HL-60/S4 treated with phorbol 12-myristate 13-acetate at 8.2 ng/mL for 4 days and 3 days (cell line): Measurements from ENCODE around the gene CTTN.

Experiments
- in situ Hi-C: fragments of 300-500 bp; cut with MboI; formaldehyde crosslinking; loops from 2 replicates; pipeline ENCODE4 v1.15.0; 2022; ENCODE audit warnings: low sequenced_read_pairs

CTTN gene

DNA sequence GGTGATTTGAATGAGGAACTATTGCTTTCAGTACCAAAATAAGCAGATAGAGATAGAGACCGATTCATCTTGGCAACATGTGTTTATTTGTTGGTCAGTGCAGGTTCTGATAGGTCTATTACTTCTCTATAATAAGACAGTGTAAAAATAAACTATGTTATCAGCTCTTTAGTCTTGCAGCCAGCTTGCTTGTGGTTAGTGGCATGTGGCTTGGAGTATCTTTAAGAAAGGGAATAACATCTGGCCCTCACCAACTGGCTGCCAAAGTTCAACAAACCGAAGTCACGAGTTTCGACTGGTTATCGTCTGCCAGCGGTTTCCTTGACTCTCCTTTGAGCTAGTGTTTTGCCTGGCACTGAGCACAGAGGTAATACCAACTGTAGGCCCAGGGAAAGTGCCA lies 71.8 kb downstream of the CTTN start:
- in situ Hi-C loops: no loop called here

DNA sequence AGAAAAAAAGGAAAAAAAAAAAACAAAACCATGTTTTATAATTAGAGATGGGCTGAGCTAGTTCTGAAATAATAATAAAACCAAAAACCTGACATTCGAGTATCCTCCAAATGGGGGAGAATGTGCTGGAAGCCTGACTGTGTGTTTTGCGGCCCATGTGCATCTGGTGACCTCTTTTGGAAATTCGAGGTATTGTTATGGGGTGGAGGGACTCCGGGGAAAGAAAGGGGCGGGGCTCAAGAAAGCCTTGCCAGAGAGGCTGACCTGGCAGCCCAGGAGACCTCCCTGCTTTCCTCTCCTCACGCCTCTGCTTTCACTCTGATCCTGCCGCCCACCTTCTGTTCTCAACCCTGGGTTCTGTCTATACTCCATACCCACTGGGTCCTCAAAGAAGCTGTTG lies 72.9 kb downstream of the CTTN start:
- in situ Hi-C loops: no loop called here

DNA sequence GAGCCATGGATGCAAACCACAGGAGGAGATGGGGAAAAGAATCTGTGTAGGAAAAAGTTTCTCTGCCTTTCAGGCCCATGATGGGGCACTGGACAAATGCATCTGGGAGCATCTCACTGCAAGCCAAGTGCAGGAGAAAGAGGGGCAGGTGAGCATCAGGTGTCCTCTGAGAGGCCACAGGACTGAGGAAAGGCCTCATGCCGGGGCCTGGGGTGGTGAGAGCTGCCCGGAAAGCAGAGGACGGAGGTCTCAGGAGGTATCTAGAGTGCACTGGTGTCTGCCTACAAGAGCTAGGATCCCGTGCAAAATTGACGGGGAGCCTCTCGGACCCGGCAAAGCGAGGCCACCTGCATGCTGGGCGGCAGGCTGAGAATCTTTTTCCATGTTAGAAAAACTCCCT lies 73.9 kb downstream of the CTTN start:
- in situ Hi-C loops: no loop called here

DNA sequence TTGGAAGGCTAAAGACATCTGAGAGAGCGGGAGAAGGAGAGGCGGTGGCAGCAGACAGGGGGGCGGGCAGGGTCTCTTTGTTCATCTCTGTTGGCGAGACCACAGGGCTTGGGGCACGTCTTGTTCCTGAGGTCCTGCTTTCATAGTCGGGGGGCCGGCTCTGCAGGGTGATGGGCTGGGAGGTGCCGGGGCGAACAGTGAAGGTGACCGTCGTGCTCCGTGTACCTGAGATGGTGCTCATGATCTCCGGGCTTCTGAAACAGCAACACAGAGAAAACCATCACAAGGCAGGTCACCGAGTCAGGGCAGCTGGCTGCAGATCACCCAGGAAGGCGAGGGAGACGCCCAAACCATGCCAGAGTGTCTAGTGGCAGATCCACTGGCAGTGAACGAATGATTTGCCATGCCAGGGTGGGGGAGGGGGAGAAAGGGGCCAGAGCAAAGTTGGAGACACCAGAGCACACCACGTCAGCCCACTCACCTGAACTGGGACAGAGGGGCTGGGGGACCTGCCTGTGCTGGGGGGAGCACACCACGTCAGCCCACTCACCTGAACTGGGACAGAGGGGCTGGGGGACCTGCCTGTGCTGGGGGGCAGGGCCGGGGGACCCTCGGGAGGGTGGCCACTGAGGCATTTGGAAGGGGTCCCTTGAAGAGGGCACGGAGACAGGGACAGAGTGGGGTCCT lies 75.0 kb downstream of the CTTN start:
- in situ Hi-C loops: no loop called here

DNA sequence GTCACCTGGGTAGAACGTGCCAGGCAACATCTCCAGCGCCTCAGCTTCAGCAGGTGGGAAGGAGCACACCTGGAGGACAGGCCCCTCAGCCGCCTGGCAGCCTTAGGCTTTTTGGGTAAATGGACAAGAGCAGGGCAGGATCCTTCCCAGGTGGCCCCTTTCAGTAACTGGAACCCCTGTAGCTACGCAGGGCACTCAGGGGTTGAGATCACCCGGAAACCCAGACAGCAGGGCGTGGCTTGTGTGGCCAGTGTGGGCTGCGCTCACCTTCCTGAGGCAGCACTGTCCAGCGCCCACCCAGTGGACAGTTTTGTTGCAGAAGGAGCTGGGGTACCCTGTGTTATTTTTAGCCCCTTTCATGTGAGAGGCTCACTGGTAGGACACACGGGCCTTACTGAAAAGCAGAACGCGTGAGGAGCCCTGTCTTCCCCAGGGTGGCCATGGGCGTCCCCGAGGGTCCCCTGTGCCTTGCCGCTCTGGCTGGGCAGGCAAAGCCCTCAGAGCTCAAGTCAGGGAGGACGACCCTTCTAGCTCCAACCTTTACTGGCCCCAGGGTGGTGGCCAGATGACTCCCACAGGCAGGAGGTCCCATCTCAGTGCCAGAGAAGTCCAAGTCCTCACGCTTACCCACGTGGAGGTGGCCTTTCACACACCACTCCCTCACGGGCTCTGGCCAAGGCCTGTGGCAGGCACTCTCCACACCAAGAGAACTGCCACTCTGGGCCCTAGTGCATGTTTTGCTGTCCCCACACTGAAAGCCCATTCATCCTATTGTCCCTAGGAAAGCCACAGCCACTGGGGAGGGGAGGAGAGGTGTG lies 75.8 kb downstream of the CTTN start:
- in situ Hi-C loops: no loop called here

DNA sequence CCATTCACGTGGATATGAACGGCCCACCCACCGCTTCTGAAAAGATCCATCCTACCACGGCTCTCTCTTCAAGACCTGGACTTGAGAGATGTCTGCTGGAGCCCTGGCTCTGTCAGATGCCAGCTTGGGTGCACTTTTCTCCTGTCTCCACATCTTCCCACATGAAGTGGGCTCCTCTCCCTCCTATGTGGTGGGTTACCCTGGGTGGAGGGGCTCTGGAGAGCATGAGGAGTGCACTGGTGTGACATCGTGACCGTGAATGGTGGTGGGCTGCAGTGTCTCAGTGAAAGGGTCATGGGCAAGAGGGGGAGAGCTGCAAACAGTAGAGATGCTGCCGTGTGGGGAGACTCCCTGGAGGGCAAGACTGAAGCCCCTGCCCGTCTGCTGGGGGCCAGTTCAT lies 76.4 kb downstream of the CTTN start:
- in situ Hi-C loops: no loop called here

DNA sequence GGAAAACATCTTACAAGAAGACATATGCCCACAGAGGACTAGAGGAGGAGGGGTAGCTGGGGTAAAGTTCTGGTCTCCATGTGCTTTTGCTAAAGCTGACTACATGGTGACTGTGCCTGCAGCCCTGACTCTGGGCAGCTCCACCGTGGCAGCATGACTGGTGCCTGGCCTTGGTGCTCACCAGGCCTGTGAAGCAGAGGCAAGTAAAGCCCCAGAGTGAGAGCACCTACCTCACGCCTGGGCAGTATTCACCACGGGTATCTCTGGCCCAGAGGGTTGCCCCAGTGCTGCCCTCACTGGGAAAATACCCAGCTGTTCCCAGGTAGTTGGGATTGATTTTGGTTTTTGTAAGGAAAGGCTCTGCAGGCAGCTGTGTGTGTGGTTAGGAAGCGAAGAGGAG lies 78.3 kb downstream of the CTTN start:
- in situ Hi-C loops: no loop called here

DNA sequence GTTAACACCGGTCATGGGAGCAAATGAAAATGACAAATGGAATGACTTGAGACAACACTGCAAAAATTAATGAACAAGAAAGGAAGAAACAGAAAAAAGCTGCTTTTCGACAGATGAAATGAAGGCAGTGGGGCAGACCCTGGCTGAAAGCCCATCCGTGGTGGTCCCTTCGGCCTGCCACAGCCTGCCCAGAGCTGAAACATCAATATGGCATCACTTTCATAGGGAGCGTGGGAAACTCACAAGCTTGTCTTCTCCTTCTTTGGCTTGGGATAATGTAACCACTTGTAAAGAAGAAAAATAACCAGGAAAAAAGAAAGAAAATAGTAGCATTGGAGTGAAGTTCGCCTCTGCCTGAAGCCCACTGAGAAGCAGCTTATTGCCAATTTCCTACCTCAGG lies 78.8 kb downstream of the CTTN start:
- in situ Hi-C loops: no loop called here

DNA sequence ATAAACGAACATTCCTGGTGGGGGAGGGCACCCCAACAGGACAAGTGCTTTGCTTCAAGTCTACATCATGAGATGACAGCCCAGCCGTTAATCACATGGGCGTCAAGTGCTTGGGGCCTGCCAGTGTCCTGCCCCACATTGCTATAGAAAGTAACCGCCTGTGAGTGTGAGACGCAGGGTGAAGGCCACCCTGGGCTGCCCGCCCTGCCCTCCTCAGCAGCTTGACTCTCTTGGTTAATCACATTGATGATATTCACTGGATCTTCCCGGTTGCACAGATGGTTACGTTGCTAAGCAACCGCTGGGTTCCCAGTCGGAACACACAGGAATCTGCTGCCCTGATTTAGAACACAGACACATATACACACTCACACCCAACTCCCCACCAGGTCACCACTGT lies 79.3 kb downstream of the CTTN start:
- in situ Hi-C loops: no loop called here

DNA sequence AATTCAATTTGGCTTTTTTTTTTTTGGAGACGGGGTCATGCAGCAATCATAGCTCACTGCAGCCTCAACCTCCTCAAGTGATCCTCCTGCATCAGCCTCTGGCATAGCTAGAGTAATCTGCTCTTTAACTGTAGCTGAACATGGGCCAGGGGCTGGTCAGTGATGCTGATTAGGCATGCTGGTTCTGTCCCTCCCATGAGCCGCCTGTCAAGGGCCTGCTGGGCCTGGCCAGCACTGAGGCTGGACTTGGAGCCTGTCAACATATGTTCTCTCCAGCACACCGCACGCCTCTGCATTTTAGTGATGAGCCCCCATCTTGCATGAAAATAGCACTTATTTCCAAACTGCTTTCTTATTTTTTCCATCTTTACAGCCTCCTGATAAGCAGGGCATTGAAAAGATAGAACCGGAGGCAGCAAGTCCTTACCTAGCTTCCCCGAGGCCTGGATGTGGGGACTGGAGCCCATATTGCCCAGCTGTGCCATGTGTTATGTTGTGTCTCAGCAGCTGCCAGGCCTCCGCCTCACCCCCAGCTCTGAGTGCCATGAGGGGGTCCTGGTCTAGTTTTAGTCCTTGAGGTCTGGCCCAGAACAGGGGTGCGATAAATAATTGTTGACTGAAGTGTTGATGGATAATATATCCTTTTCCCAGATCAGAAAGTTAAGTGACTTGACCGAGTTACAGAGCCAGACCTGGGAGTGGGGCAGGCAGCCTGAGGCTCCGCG lies 80.0 kb downstream of the CTTN start:
- in situ Hi-C loops: no loop called here

DNA sequence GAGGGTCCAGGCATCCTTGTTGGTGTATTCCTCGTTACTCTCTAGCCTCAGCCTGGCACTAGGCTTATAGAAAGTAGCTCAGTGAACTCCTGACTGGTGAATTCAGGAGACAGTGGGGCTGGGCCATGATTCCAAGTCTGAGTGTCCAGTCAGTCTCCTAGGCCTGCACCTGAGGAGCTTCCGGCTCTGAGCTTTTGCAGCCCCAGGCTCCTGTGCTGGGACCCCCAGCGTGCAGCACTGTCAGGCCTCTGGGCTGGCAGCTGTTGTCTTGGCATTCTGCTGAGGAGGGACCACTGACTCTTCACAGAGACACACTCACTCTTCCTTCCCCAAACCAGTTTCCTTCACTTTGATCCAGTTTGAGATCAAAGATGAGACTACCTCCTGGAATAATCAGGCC lies 82.4 kb downstream of the CTTN start:
- in situ Hi-C loops: no loop called here

DNA sequence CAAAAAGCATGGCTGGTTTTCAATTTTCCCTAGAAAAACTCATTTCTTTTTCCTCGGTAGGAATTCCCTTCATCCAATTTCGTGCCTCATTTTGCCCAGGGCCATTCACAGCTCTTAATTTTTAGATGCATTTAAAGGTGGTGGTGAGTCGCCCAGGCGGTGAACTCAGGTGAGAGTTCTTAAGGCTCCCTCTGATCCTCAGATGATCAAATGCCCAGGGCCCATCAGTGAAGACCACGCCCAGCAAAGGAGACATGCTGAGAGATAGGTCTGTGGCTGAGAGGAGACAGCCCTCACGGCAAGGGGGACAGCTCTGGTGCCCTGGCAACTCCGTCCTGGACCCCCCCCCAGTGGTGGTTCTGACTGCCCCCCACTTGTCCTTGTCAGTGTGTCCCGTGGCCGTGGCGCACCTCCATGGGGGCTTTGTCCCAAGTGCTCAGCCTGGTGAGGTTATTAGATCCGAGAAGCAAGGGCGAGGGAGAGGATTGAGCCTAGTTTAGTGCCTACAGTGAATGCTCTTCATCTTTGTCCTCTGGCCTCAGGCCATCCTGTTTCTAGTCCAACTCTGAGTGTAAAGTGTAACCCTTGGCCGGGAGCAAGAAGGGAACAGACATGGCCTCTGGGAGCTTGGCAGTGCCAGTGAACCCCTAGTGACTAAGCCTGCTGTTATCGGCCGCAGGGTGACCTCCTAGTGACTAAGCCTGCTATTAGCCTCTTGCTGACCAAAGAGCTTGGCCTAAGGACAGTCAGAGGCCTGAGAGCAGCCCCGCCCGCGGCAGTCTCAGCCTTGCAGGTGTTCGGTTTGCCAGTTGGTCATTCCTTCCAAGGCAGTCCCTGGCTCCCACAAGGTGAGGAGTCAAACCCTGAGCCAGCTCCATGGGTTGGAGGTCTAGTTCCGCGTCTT lies 83.5 kb downstream of the CTTN start:
- in situ Hi-C loops: no loop called here

DNA sequence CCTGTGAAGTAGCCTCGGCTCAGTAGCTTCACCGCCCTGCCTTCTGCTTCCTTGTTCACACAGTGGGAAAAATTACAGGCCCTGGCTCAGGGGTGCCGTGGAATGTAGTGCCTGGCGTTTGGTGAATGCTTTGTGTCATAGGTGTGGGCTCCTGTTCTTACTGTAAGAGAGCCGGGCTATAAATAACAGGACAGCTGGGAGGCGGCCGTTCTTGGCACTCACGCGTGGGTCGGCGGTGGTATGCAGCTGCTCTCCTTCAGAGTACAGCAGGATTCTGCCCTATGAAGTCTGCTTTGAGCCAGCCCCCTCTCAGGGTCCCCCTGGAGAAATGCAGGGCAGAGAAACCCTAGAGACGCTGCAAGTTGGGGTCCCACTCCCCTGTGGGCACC lies 84.2 kb downstream of the CTTN start:
- in situ Hi-C loops: no loop called here

DNA sequence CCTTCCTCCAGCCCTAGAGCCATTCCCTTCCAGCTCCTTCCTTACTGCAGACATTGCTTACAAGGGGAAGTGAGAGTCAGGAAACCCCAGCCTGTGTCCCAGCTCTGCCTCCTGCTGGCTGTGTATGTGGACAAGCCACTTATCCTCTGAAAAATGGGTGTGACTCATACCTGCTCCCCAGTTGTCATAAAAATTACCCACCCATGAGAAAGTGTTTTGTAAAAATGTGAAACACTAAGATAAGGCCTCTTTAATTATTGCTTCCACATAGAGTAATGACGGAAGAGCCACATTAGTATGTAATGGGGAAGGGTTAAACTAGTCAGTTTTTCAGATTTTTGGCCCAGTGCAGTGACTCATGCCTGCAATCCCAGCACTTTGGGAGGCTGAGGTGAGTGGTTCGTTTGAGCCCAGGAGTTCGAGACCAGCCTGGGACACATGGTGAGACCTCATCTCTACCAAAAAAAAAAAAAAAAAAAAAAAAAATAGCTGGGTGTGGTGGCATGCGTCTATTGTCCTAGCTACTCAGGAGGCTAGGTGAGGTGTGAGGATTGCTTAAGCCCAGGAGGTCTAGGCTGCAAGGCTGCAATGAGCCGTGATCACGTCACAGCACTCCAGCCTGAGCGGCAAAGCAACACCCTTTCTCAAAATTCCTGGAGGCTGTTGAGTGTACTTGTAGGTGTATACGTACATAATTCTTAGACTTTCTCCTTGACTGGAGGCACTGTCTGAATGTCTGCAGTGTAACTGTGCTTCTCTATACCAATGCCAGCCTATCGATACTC lies 84.9 kb downstream of the CTTN start:
- in situ Hi-C loops: no loop called here

DNA sequence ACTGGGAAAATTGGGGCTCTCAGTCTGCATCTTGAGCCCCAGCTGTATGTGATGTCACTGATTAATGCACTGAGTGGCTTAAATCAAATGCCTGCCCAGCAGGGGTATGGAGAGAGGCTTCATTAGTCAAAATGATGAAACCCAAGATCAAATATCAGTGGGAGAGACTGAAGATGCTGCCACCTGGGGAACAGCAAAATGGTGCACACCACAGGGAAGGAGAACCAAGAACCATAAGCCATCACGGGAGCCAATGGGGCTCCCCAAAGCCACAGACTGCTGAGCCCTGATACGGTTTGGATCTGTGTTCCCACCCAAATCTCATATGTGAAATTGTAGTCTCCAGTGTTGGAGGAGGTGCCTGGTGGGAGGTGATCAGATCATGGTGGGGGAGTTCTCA lies 85.6 kb downstream of the CTTN start:
- in situ Hi-C loops: no loop called here

DNA sequence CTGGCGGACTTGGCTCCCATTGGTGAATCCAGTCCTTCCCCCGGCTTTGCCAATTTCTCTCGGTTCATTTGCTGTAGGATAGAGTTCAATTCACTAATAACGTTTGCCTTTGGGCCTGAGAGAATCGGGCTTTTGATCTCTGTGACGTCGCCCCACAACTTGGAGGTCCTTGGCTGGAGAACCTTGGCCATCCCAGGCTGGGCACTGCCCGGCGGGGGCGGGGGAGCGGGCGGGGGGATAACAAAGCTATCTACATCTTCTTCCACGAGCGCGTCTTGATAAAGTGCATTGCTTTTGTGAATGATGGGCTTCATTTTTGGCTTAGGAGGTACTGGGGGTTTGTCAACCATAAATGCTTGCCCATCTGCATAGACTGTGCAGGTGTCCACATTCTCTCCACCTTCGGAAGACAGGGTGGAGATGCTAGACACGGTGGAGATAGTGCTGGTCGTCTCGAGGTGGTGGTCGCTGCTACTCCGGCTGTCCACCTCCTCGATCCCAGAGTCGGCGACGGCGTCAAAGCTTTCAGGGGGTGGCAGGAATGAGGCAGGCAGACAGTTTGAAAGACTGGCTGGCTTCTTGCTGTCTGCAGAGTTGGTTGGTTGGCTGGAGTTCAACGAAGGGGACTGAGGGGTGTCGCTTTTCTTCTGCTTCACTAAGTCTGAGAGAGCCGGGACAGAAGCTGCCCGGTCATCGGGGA lies 87.1 kb downstream of the CTTN start:
- in situ Hi-C loops: no loop called here

DNA sequence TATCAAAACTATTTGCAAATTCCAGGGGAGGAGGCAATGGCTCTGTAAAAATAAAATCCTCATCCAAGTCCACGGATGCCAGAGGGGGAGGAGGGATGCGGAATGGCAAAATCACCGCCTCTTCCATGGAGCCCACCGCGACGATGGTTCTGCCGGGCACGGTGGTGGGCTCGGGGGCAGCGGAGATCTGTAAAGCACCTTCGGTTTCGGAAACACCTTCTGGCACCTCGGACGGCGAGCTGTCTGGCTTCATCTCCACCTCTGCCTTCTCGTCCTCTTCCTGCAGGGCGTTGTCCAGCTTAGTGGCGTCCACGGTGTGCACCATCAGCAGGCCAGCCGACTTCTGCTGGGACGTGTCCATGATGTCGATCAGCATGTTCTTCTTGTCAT lies 87.7 kb downstream of the CTTN start:
- in situ Hi-C loops: no loop called here
